HG03378 (cell line): ENCODE measurements around the gene EIF2D.

Experiments
- ATAC-seq: cut with Tn5 transposase; IDR thresholded peaks from one replicate; pipeline ENCODE4 v1.9.1; 2021; ENCODE audit warnings: mild to moderate bottlenecking, moderate library complexity; ENCODE audit not compliant: unreplicated experiment

The EIF2D gene

DNA sequence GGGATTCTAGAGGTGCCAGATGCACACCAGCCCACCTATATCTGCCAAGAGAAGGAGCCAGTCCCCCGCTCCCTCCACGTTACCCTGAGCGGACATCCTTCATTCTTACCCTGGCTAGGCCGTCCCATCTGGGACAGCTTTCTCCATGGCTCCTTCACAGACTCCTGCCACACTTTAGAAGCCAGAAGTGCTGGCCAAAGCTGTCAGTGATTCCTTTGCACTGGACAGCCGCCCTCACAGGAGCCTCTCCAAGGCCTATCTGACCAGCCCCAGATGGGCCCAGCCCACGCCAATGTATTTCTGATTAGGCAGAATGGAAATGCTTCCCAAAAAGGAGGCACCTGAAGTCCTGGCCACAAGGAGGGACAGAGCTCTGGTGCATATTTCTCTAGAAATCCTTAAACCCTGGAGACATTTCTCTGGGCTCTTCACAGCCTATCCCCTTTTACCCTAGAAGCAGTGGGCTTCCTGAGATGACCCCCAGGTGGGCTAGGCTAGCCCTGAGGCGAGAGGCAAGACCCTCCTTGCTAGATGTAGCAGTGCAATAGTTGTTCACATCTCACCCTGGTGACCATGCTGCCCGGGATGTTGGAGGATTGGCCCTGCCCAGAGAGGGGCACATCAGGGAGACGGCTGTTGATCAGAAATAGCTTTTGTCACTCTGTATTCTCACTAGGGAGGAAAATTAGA is 60.8 kb downstream of the EIF2D start:
- ATAC-seq, result no peak

DNA sequence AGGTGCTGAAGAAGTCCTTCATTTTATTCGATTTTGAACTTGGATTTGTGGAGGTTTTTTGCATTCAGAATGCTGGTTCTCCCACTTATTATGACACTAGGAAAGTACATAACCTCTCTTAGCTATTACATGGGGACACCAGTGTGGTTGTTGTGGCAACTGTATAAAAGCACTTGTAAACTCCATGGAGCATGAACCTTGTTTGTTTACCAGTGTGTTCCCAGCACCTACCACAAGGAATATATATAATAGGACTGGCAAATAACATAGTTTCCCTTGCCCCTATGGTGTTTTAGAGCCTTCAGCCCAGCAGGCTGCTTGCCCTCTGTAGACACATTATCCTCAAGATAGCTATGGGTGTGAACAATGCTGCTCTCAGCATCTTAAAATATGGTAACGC is 61.8 kb downstream of the EIF2D start:
- ATAC-seq, result no peak

DNA sequence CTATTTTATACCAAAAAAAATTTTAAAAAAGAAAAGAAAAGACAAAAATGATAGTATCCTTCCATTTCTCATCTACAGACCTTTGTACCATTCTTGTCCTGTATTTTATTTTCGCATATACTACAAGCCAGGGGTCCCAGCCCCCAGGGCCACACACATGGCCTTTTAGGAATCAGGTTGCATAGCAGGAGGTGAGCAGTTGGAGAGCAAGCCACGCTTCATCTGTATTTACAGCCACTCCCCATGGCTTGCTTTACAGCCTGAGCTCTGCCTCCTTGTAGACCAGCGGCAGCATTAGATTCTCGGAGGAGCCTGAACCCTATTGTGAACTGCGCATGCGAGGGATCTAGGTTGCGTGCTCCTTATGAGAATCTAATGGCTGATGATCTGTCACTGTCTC is 65.2 kb downstream of the EIF2D start:
- no peak for ATAC-seq

DNA sequence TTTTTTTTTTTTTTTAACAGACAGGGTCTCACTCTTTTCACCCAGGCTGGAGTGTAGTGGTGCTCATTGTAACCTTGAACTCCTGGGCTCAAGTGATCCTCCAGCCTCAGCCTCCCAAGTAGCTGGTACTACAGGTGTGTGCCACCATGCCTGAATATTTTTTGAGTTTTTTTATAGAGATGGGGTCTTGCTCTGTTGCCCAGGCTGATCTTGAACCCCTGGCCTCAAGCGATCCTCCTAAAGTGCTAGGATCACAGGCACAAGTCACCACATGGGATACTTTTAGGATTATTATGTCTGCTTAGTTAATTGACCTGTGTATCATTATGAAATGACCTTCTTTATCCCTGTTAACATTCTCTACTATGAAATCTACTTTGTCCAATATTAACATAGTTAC is 66.9 kb downstream of the EIF2D start:
- no peak for ATAC-seq

DNA sequence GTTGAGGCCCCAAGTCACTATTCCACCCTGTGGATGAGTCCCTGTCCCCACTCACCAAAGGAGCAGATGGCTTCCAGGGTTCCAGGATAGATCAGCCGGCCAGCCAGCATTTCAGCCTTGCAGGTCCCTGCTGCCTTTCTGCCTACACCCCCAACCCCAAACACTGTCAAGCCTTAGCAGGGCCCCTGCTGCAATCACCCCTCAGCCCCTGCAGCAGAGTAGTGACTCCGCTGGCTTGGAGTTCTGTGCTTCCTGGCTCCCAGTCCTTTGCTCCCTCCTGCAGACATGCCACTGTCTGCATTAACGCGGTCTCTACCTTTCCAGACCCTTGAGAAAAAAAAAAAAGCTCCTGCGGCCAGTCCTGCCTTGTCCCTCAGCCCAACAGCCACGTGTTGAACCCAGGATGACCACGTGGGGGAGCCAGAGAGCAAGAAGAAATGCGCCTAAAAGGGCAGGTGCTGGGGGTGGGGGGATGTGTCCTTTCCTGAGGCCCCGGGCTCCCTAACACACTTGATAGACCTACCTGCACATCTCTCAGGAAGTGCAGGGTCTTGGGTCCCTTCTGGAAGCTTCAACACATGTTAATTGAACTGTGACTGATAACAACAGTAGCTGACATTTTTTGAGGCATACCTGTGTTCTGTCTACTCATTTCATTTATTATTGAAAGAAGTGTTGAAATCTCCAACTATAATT is 67.6 kb downstream of the EIF2D start:
- ATAC-seq, result no peak
